Body of pancreas (tissue), 4 donors: ENCODE results near the gene SYTL5. TPM values are rescaled to one million over a fixed set of nuclear protein-coding genes. Genes with fewer than 3 reads are reported as not detected.

Source experiments
- ATAC-seq: fragments of 150-250 bp; one replicate; pipeline ENCODE4 v1.9.1; 2016
- DNase-seq, 4 donors: peaks; one replicate each; pipeline ENCODE4 v3.0.0-alpha.2; 2019
- H3K27ac ChIP-seq, 4 donors: fragments of 200-600 bp; sonication (generic); 1 replicate in 3 of 4; 2 replicates in 1 of 4; pipeline versions ENCODE4 v1.5.1 to v1.6.1; 2016 to 2019; ENCODE audit warnings: mild to moderate bottlenecking in 1 of 4, mixed read lengths in 1 of 4, moderate library complexity in 1 of 4
- H3K27me3 ChIP-seq, 2 donors: fragments of 200-600 bp; sonication (generic); one replicate each; pipeline ENCODE4 v1.6.0; 2016; ENCODE audit warnings: mild to moderate bottlenecking in 1 of 2
- H3K36me3 ChIP-seq, 2 donors: fragments of 200-600 bp; sonication (generic); replicated peaks in 1 of 2; 2 replicates each; pipeline ENCODE4 v1.5.1; 2016; ENCODE audit warnings: low read depth in 2 of 2; ENCODE audit not compliant: insufficient read depth in 1 of 2
- H3K4me1 ChIP-seq: fragments of 200-600 bp; sonication (generic); one replicate; pipeline ENCODE4 v1.6.0; 2016
- H3K4me3 ChIP-seq, 2 donors: fragments of 200-600 bp; sonication (generic); 1 replicate in 1 of 2; 2 replicates in 1 of 2; pipeline ENCODE4 v1.5.1; 2016 to 2019
- H3K9me3 ChIP-seq, 3 donors: fragments of 200-600 bp; sonication (generic); 1 replicate in 2 of 3; 2 replicates in 1 of 3; pipeline ENCODE4 v1.5.1; 2016
- CTCF ChIP-seq, 7 experiments: fragments of 450-650 bp in 4 of 7; fragments of 200-600 bp in 3 of 7; sonication (generic) in 3 of 7; IDR thresholded peaks; one replicate each; pipeline ENCODE4 v1.5.1; 2016 to 2019; ENCODE audit warnings: antibody characterized with exemption in 7 of 7
- POLR2A ChIP-seq, 3 donors: fragments of 450-650 bp; IDR thresholded peaks; one replicate each; pipeline ENCODE4 v1.6.1; 2016; ENCODE audit warnings: antibody characterized with exemption in 3 of 3, mild to moderate bottlenecking in 2 of 3
- WGBS, 2 donors: methylation state at CpG; one replicate each; pipeline ENCODE4 v1.1.5; 2017; 5-methylcytosine and 5-hydroxymethylcytosine counted together
- intact Hi-C: fragments of 100-400 bp; cut with DNase I; formaldehyde crosslinking; loops from one replicate; pipeline ENCODE4 v1.15.1; 2023
- total RNA-seq, 2 donors: library from RNA; depleted of rRNA; stranded (reverse); fragments of >200 nt; gene quantifications; one replicate each; pipeline ENCODE4 v1.1.0, GENCODE V29; 2016

Gene SYTL5
- total RNA-seq, 2 donors from 2014 or later, result 5.3 to 7.3 TPM

DNA sequence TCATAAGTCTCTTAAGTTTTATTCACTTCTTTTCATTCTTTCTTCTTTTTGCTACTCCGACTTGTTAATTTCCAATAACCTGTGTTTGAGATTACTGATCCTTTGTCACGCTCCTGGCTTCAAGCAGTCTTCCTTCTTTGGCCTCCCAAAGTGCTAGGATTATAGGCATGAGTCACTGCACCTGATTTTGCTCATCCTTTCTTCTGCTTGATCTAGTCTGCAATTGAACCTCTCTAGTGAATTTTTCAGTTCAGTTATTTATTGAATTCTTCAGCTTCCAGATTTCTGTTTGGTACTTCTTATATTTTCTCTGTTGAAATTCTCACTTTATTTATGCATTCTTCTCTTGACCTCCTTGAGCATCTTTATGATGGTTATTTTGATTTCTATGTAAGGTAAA, 38.6 kb upstream of the SYTL5 start:
- Histone ChIP-seq H3K9me3 (no peaks in the 10 kb centered on the region), H3K4me1 (no peaks in the 10 kb centered on the region), H3K36me3 (no peaks in the 10 kb centered on the region), H3K4me3 (no peak overlapping the region), H3K27ac (no peak overlapping the region), H3K27me3 (no peaks in the 10 kb centered on the region)
- DNase-seq, result no peak
- ATAC-seq, result no peak
- intact Hi-C loops, result no loop called here
- no peak for TF ChIP-seq CTCF (IDR thresholded peaks at IDR 0.05)
- no peak for TF ChIP-seq POLR2A (IDR thresholded peaks at IDR 0.05)
- WGBS, 2 donors, result 93 to 95% methylated on average over 2 of the region's 2 CpGs

DNA sequence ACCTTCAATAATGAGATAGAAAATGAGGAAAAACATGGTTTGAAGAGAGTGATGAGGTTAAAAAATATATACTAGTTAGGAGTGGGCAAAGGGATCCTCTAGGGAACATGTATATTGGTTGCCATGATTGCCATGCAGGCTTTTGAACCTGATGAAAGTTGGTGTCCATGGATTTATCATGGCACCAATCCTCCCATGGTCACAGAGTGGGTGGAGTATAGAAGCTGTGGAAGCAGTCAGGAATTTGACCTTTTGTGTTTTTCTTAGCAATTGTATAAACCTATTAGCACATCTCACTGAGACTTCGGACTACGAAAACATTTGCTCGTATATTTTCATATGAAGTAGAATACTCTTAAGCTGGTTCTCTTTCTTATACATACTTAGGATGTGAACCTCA, 30.9 kb upstream of the SYTL5 start:
- ATAC-seq (no peak), DNase-seq (no peak)
- no peak overlapping the region for H3K27ac ChIP-seq
- no peaks in the 10 kb centered on the region for H3K4me1 ChIP-seq
- H3K27me3 ChIP-seq, result no peaks in the 10 kb centered on the region
- WGBS, 2 donors, result 94 to 96% methylated on average over 2 to 3 of the region's 3 CpGs
- TF ChIP-seq CTCF (IDR thresholded peaks at IDR 0.05) (no peak), POLR2A (IDR thresholded peaks at IDR 0.05) (no peak)
- H3K9me3 ChIP-seq, result no peaks in the 10 kb centered on the region
- no peaks in the 10 kb centered on the region for H3K36me3 ChIP-seq
- H3K4me3 ChIP-seq, result no peak overlapping the region
- intact Hi-C loops, result no loop called here

DNA sequence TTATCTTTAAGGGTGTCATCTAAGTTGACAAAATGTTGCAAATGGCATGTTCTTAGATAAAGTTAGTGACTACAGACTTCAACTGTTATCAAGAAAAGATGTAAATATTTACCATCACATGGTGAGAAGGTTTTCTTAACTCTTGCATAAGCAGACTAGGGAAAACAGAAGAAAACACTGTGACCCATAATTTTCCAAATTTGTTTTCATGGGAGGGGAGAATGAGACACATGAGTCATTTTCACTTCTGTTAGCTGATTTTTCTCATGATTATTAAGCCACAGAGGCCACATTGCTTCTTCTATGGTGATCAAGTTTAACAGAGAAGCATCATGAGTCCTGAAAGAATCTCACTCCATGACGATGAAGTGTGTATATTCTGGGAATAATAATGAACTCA, 30.2 kb upstream of the SYTL5 start:
- no peak for TF ChIP-seq CTCF (IDR thresholded peaks at IDR 0.05)
- no peak for TF ChIP-seq POLR2A (IDR thresholded peaks at IDR 0.05)
- Histone ChIP-seq H3K27me3 (no peaks in the 10 kb centered on the region), H3K9me3 (no peaks in the 10 kb centered on the region), H3K36me3 (no peaks in the 10 kb centered on the region), H3K27ac (no peak overlapping the region), H3K4me3 (no peak overlapping the region), H3K4me1 (no peaks in the 10 kb centered on the region)
- ATAC-seq (no peak), DNase-seq (no peak)
- intact Hi-C loops, result no loop called here
- 79 to 80% methylated on average over 1 of the region's 1 CpG for WGBS, 2 donors

DNA sequence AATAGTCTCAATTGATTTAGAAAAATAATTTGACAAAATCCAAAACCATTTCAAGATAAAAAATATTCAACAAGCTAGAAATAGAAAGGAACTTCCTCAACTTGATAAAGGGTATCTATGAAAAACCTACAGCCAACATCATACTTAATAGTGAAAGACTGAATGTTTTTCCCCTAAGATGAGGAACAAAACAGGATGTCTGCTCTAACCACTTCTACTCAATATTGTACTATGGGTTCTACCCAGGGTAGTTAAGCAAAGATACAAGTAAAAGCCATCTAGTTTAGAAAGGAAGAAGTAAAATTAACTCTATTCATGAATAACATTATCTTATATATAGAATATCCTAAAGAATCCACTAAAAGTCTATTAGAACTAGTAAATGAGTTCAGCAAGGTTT, 21.5 kb upstream of the SYTL5 start:
- ATAC-seq (no peak), DNase-seq (no peak)
- intact Hi-C loops, result no loop called here
- Histone ChIP-seq H3K9me3 (no peaks in the 10 kb centered on the region), H3K27me3 (no peaks in the 10 kb centered on the region), H3K36me3 (no peaks in the 10 kb centered on the region), H3K4me3 (no peak overlapping the region), H3K4me1 (no peaks in the 10 kb centered on the region), H3K27ac (no peak overlapping the region)
- TF ChIP-seq POLR2A (IDR thresholded peaks at IDR 0.05) (no peak), CTCF (IDR thresholded peaks at IDR 0.05) (no peak)

DNA sequence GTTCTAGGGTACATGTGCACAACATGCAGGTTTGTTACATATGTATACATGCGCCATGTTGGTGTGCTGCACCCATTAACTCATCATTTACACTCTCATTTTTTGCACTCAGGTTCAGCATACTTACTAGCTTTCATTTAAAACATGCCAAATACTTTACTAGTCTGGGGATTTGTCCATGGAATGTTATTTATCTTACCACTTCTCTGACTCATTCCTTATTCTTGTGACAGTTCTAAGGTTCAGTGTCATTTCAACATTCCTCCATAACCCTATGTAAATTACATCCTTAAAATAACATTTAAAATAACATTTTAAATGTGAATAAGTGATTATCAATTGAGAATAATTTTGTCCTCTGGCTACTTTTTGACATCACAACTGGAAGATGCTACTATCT, 19.5 kb upstream of the SYTL5 start:
- 86 to 100% methylated on average over 1 of the region's 1 CpG for WGBS, 2 donors
- H3K9me3 ChIP-seq, result no peaks in the 10 kb centered on the region
- TF ChIP-seq CTCF (IDR thresholded peaks at IDR 0.05) (no peak), POLR2A (IDR thresholded peaks at IDR 0.05) (no peak)
- DNase-seq (no peak), ATAC-seq (no peak)
- H3K27me3 ChIP-seq, result no peaks in the 10 kb centered on the region
- intact Hi-C loops, result no loop called here
- H3K4me3 ChIP-seq, result no peak overlapping the region
- no peaks in the 10 kb centered on the region for H3K36me3 ChIP-seq
- no peak overlapping the region for H3K27ac ChIP-seq
- H3K4me1 ChIP-seq, result no peaks in the 10 kb centered on the region
